Activated T-cell treated with anti-CD3 and anti-CD28 coated beads, Interleukin-2, amount 50 U/mL, for 1 hour (primary cell): ENCODE measurements around the gene MCF2.
"Not testable (repeated sequence)": the region's sequence is repeated elsewhere in the genome, so short reads cannot be mapped to it uniquely, and the experiment has no call there.

Experiments used
- DNase-seq: peaks from one replicate; pipeline ENCODE4 v3.0.0-alpha.2; 2020

Gene MCF2

DNA sequence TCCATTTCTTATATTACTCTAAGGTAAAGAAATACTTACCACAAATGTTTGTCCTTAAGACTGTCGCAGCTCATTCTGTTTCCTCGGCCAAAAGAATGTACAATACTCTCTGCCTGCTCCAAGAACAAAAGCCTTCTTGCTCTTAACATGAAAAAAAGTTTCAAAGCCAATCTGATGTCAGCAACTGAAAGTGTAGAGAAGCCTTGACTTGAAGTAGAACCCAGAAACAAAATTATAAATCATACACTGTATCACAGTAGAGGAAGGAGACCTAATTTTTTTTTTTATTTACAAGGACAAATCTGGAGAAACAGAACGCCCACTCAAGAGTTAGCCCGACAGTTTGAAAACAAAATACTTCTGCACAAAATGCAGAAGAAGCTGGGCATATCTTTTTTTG lies at the start of gene MCF2:
TSS of gene MCF2 (minus strand) at position 101 of the 400 bp plus-strand sequence. CDS start 56,423 bp downstream, outside the sequence.
- no peak for DNase-seq

DNA sequence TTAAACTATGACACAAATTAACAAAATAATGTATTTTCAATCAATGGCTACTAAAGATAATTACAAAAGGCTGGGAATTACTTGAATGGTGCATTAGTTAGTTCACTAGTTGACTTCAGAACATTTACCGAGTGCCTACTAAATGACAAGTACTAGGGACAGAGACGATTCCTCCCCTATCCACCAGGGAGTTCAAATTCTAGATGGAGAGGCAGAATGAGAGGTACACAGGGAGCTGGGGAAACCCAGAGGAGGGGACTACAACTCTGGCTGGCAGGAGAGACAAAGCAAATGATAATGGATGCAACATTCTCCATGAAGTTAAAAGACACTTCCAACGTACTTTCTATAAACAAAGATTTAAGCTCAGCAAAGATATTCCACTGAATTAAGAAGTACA lies 43.1 kb upstream of the MCF2 start:
- DNase-seq, result no peak

DNA sequence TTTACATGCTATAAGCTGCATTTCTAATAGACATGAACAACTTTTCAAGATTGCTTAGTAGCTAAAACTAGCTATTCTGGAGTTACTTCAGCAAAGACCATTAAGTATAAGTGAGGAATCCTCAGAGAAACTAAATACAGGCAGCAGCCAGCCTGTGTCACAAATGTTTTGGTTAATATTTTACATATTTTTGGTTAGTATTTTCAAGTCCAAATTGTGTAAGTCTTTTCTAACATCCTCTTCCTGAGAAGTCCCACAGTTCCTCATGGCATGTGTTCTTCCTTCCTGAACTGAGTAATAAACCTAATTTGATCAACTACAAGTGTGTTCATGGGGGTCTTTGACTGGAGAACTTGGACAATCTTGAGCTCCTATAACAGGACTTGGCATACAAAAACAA lies 42.4 kb upstream of the MCF2 start:
- DNase-seq, result no peak

DNA sequence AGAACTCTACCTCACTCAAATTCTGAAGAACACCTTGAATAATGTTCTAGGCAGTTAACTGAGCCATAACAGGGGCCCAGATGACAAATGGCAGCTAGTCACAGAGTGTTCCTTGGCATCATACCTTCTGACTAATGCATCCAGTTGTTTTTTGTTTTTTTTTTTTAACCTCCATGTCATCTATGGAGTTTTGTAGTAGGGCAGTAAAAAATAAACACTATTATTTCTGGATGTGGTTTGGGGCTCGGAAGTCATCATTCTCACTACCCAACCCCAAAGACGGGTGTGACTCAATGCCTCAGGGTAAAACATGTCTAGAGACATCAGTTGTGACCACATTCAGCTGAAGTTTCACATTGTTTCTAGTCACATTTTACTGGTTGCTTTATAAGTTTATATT lies 31.2 kb upstream of the MCF2 start:
- DNase-seq, result no peak

DNA sequence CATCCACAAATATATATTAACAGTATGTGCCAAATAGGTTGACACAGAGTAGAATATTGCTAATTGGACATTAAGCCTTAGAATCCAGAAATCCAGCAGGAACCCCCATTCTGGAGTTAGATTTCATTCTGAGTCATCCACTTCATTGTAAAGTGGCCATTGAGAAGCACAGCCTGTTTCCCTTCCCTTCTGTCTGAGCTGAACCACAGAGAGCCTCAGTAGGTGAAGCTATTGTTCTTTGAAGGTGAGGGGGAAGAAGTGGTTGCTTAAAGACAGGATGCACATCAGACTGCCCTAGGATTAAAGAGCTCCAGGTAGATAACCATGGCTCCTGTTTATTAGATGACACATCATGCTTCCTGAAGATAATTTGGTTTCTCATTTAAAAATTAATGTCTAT lies 30.6 kb upstream of the MCF2 start:
- no peak for DNase-seq

- no peak for DNase-seq
Observed at GRCh38 chrX:139736151-139736550, 28.2 kb upstream of the MCF2 start.

DNA sequence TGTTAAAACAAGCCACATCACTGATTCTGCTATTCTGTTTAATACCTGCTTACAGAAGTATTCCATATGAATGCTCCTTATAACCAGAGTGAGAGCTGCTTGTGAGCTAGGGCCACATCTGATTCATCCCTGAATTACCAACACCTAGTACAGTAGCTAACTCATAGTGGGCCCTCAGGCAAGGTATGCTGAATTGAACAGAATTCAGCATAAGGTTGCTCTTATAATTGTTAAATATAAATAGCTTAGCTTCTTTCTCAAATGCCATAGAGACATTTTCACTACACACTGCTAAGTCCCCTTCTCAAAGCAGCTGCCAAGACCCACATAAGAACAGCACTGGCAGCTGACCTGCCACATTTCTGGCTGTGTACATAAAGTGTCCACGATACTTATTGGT lies 27.0 kb upstream of the MCF2 start:
- DNase-seq, result no peak

DNA sequence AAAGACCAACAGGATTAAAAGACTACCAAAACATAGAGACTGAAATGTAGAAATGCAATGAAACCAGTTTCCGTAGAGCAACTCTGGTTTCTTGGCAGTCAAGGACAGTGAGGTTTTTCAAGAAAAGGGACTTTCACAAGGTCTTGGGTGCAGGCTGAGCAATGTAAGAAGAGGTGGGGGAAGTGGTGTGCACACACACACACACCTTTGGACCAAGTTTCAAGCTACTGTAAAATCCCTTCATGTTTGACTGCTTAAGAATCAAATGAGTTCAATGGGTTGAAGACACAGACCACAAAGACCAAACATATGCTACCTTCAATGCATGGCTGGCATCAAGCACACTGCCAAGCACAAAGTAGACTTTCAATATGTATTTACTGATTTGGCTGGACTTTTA lies 17.8 kb upstream of the MCF2 start:
- DNase-seq, result no peak

DNA sequence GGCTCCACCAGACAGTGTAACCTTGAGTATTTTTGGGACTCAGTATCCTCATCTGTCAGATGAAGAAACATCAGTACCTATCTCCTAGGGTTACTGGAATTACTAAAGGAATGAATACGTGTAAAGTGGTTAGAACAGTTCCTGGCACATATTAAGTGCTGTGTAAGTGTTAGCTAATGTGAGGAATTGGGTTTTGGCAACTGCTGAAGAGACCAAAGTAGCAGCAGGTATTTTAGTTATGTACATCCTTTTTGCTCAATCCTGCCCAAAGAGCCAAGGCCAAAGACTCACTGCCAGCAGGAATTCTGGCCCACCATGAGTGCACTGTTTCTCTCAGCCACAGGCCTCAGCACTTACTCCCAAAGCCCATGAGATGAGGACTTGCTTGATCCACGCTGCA lies 16.7 kb upstream of the MCF2 start:
- DNase-seq, result no peak

DNA sequence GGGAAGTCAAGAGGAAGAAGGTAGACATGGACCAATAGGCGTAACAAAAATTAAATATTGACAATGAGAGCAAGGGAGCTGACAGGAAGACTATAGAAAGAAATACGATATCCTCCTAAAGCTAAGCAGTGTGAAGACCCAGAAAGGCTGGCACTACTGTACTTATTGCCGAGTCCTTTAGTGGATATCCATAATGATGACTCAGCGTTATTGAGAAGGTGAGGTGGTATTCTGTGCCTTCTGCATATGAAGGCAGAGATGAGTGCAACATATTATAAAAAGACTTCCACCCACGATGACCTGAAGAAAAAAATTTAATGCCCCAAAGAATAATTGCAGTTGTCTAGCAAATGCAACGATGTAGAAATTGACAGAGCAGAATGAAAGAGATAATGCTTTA lies 13.0 kb upstream of the MCF2 start:
- no peak for DNase-seq

GRCh38 chrX:139720136-139720535 lies 12.2 kb upstream of the MCF2 start:
- DNase-seq, result no peak

- no peak for DNase-seq
Observed at GRCh38 chrX:139702658-139703057, 5.3 kb downstream of the MCF2 start.

DNA sequence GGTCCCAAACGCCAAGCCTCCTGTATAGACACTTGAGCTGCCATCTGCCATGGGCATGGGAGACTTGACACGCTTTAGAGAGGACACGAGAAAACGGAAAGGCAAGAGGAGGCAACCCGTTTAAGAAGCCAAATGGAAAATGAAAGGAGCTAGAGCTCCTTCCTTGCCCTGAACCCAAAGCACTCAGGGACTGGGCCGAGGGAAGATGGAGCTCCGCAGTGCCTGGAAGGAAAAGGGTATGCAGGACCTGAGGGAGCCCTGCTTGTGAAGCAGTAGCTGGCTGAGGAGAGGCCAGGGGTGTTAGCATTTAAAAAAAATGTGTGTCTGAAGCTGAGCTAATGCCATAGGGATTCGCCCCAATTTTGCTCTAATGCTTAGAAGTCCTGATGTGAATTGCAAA lies 15.1 kb downstream of the MCF2 start:
- DNase-seq, result no peak

GRCh38 chrX:139692506-139692849 lies 15.5 kb downstream of the MCF2 start:
- no peak for DNase-seq

DNA sequence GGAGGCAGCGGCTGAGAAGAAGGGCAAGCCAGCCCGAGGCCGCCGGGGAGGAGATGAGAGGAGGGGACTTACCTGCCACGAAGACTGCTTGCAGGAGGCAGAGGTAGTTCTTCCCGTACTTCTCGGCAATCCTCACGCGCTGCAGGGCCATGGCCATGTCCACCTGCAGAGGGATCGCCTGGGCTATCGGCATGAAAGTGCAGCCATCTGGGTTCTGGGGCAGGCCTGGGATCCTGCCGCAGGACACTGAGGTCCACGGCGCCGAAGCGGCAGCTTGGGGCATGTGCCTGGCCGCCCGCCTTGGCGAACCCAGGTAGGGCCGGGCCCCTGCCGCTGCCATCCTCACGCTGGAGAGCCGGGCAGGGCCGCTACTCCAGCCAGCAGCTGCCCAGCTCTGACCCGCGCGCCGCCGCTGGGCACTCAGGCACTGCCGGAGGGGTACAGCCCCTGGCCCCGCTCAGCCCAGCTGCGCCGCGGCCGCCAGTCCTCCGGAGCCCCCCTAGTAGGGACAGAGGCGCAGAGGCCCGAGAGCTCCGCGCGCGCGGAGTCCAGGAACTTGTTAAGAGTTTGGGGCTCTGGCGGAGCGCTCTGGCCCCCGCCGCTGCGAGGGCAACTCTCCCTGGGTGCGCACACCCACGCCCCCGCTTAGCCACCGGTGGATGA lies 16.0 kb downstream of the MCF2 start:
- DNase-seq, result no peak

- no peak for DNase-seq
Observed at GRCh38 chrX:139691493-139691842, 16.5 kb downstream of the MCF2 start.

- DNase-seq, result not testable (repeated sequence)
Observed at GRCh38 chrX:139685175-139685574, 22.8 kb downstream of the MCF2 start.

DNA sequence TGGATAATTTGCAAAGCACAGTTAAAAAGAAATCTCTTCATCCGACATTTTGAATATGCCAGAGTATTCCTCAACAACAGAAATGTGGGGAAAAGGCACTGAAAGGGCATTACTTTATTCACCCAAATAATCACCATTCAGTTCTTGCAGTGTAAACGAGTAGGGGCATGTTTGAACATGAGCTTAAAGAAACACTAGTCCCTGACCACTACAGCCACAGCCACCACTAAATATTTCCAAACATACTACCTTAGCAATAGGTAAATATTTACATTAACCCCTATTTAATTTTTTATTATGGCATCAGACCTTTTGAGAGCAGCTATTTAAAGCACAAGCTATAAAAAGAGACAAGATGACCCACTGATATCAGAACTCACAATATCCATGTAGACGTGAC lies 27.6 kb downstream of the MCF2 start:
- no peak for DNase-seq

DNA sequence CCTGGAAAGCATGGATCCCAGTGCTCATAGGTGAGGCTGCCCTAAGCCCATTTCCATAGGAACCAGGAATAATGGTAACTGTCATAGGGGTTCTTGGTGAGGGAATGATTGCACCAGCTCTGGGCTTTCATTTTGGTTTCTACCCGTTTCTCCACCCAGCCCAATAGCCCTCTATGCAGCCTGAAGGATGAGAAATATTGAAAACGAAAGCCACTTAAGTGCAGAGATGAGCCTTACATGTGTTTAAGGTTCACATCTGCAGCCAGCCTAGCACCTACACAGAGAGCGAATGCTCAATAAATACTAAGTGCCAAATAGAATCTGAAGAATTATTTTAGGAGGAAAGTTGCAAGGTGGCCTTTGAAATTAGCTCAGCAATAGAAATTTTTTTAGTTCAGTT lies 60.4 kb downstream of the MCF2 start:
- no peak for DNase-seq

GRCh38 chrX:139642241-139642927 lies 65.6 kb downstream of the MCF2 start:
- DNase-seq, result no peak

GRCh38 chrX:139640259-139640658 lies 67.7 kb downstream of the MCF2 start:
- no peak for DNase-seq

DNA sequence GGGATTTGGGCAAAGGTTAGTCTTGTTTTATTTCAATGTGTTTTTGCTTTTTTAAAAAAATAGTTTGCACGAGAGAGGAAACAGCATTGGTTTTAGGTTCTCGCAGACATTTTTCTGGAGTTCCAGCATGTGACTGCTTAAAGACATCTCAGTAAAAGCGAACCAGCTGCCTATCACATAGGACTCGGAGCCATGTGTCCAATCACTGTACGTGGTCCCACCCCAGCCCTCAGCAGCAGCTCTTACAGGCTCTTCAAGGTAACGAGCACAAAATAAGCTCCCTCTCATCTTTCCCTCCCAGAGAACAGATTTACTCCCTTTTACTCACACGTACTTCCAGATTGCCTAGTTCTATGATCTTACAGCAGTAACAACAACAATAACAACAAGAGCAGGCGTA lies 68.7 kb downstream of the MCF2 start:
- DNase-seq, result no peak

DNA sequence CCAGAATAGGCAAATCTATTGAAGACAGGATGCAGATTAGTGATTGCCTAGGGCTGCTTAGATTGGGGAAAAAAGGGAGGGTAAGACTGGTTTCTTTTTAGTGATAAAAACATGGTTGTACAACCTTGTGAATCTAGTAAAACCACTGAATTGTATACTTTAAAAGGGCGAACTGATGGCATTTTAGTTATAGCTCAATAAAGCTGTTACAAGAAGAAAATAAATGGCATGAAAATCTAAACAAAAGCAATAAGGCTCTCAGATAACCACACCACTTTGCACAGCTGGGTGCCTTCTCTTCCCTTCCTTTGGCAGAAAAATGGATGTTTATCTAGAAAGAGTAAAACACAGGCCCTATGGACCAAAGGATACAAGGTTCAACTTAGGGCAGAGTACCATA lies 107.9 kb downstream of the MCF2 start:
- DNase-seq, result no peak

- no peak for DNase-seq
Observed at GRCh38 chrX:139596068-139596467, 111.9 kb downstream of the MCF2 start.

DNA sequence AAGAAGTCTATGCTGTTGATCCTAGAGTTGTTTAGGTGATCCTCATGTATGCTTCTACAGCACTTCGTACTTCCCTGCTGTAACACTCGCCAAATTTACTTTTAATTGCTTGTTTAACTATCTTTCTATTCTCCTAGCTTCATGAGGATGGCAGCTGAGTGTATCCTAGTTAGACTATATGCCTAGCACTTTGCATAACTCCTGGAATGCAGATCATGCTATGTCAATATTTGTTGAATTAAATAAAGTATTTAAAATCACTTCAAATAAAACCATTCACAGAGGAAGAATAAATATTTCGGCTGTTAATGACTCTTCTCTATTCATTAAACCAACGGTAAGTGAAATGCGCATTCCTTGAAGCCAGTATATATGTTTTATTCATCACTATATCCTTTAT lies 122.4 kb downstream of the MCF2 start:
- no peak for DNase-seq
